HepG2 (cell line): ENCODE data around the gene VGLL4. TPM values are rescaled to one million over a fixed set of nuclear protein-coding genes. Genes with fewer than 3 reads are reported as not detected.
"Not testable (repeated sequence)": the region's sequence is repeated elsewhere in the genome, so short reads cannot be mapped to it uniquely, and the experiment has no call there.

Source experiments
- ATAC-seq: fragments of 200-7000 bp; cut with Tn5 transposase; 3 replicates; pipeline ENCODE4 v1.9.1; 2020; ENCODE audit warnings: mild to moderate bottlenecking, moderate library complexity
- BruUV-seq: library from RNA; stranded (reverse); fragments of 400-500 nt; replicated peaks from 2 replicates; lab custom pipeline; 2021; lab: Mats Ljungman, UMichigan
- CTCF ChIA-PET: fragments of 300-600 bp; formaldehyde crosslinking; extraction: SDS; loops from one replicate; lab custom pipeline; 2021; ENCODE audit warnings: low total read pairs, inconsistent platforms, low intra/inter-chr PET ratio; lab: Yijun Ruan, JAX
- POLR2A ChIA-PET: fragments of 350-600 bp; sonication (Branson Sonifier 250); formaldehyde crosslinking; loops from one replicate; lab custom pipeline; 2020; ENCODE audit warnings: antibody characterized with exemption, inconsistent platforms; lab: Yijun Ruan, JAX
- DNase-seq: peaks from one replicate; pipeline ENCODE4 v3.0.0-alpha.2; 2015; ENCODE audit warnings: low spot score
- FAIRE-seq: peaks from 3 replicates; lab custom pipeline; 2011; peaks lifted over from hg19 to GRCh38; lab: Jason Lieb, UNC
- H2AFZ ChIP-seq: one replicate; pipeline ENCODE4 v1.6.1; 2011; ENCODE audit warnings: low read length, inconsistent platforms
- H3K27ac ChIP-seq: fragments of 300-600 bp; 3 replicates; pipeline ENCODE4 v1.8.0; 2011; ENCODE audit warnings: mixed run types, mild to moderate bottlenecking, mixed read lengths, low read length, inconsistent platforms; ENCODE audit not compliant: insufficient read depth; ENCODE audit errors: extremely low read length
- H3K27me3 ChIP-seq, 2 experiments: fragments of 200-600 bp in 1 of 2; 2 replicates in 1 of 2; 3 replicates in 1 of 2; pipeline versions ENCODE4 v1.6.0 to v1.8.0; 2011; ENCODE audit warnings: low read length in 2 of 2, mild to moderate bottlenecking in 2 of 2, moderate library complexity in 2 of 2, inconsistent platforms in 1 of 2; ENCODE audit not compliant: insufficient read depth in 2 of 2, control insufficient read depth in 1 of 2
- H3K36me3 ChIP-seq, 2 experiments: fragments of 200-600 bp in 1 of 2; replicated peaks in 1 of 2; 2 replicates in 1 of 2; 3 replicates in 1 of 2; pipeline versions ENCODE4 v1.5.1 to v1.8.0; 2011; ENCODE audit warnings: low read length in 2 of 2, inconsistent platforms in 1 of 2; ENCODE audit not compliant: insufficient read depth in 2 of 2, control insufficient read depth in 1 of 2
- H3K4me1 ChIP-seq: 2 replicates; pipeline ENCODE4 v1.5.1; 2012; ENCODE audit warnings: low read length, inconsistent platforms; ENCODE audit not compliant: insufficient read depth
- H3K4me2 ChIP-seq: 2 replicates; pipeline ENCODE4 v1.6.0; 2011; ENCODE audit warnings: low read depth, low read length, inconsistent platforms
- H3K4me3 ChIP-seq, 3 experiments: fragments of 200-600 bp in 1 of 3; sonication (generic), shearing (Covaris generic) in 1 of 3; replicated peaks in 1 of 3; 2 replicates each; pipeline ENCODE4 v1.5.1; 2011 to 2016; ENCODE audit warnings: low read length in 3 of 3, inconsistent platforms in 2 of 3, low read depth in 2 of 3, mild to moderate bottlenecking in 2 of 3, control low read depth in 1 of 3, mixed read lengths in 1 of 3; ENCODE audit not compliant: insufficient read depth in 1 of 3
- H3K79me2 ChIP-seq: one replicate; pipeline ENCODE4 v1.6.1; 2011; ENCODE audit warnings: low read length, inconsistent platforms; ENCODE audit not compliant: insufficient read depth
- H3K9ac ChIP-seq: 2 replicates; pipeline ENCODE4 v1.6.0; 2011; ENCODE audit warnings: mild to moderate bottlenecking, low read depth, low read length, inconsistent platforms; ENCODE audit not compliant: insufficient read depth
- H3K9me3 ChIP-seq: 2 replicates; pipeline ENCODE4 v1.5.1; 2012; ENCODE audit warnings: mild to moderate bottlenecking, low read length
- H4K20me1 ChIP-seq: 2 replicates; pipeline ENCODE4 v1.6.0; 2011; ENCODE audit warnings: inconsistent platforms, mild to moderate bottlenecking, low read length, moderate library complexity; ENCODE audit not compliant: insufficient read depth
- ATF3 ChIP-seq: sonication (generic); formaldehyde crosslinking; IDR thresholded peaks from 2 replicates; pipeline ENCODE4 v1.4.0; 2020; ENCODE audit warnings: missing genetic modification reagents
- DMAP1 ChIP-seq: IDR thresholded peaks from 2 replicates; pipeline ENCODE4 v1.6.1; 2016
- FOXA3 ChIP-seq: IDR thresholded peaks from 2 replicates; pipeline ENCODE4 v1.6.1; 2016; ENCODE audit warnings: missing genetic modification reagents, missing compliant biosample characterization
- KLF11 ChIP-seq: IDR thresholded peaks from 2 replicates; pipeline ENCODE4 v1.6.1; 2016; ENCODE audit warnings: missing compliant biosample characterization
- RCOR2 ChIP-seq: IDR thresholded peaks from 2 replicates; pipeline ENCODE4 v1.6.1; 2016; ENCODE audit warnings: missing biosample characterization, missing genetic modification reagents
- RFX1 ChIP-seq: fragments of 450-650 bp; IDR thresholded peaks from 2 replicates; pipeline ENCODE4 v1.6.1; 2017
- STAT5B ChIP-seq: sonication (generic); formaldehyde crosslinking; IDR thresholded peaks from 2 replicates; pipeline ENCODE4 v1.4.0; 2020; ENCODE audit warnings: missing genetic modification reagents
- THAP11 ChIP-seq: IDR thresholded peaks from 2 replicates; pipeline ENCODE4 v1.6.1; 2016; ENCODE audit warnings: missing biosample characterization, missing genetic modification reagents
- USF2 ChIP-seq, 2 experiments: sonication (generic) in 1 of 2; formaldehyde crosslinking in 1 of 2; IDR thresholded peaks; 2 replicates each; pipeline versions ENCODE4 v1.5.1 to v1.6.1; 2011 to 2020; ENCODE audit warnings: borderline replicate concordance in 1 of 2, low read depth in 1 of 2, low read length in 1 of 2, mild to moderate bottlenecking in 1 of 2, missing genetic modification reagents in 1 of 2, moderate library complexity in 1 of 2
- ZBTB26 ChIP-seq: IDR thresholded peaks from 2 replicates; pipeline ENCODE4 v1.6.1; 2016; ENCODE audit warnings: missing compliant biosample characterization, missing genetic modification reagents, borderline replicate concordance
- ZNF703 ChIP-seq: sonication (generic); formaldehyde crosslinking; IDR thresholded peaks from 2 replicates; pipeline ENCODE4 v1.5.1; 2020; ENCODE audit warnings: missing genetic modification reagents, mild to moderate bottlenecking, moderate library complexity, borderline replicate concordance
- ZSCAN5A ChIP-seq: sonication (generic); formaldehyde crosslinking; IDR thresholded peaks from 2 replicates; pipeline ENCODE4 v1.8.0; 2022; ENCODE audit warnings: mild to moderate bottlenecking, missing genetic modification reagents, borderline replicate concordance
- WGBS: methylation state at CpG from one replicate; pipeline ENCODE4 v1.1.6; 2017; ENCODE audit warnings: low lambda C conversion rate; 5-methylcytosine and 5-hydroxymethylcytosine counted together
- in situ Hi-C: cut with HindIII; loops from 2 replicates; pipeline ENCODE4 v1.10.0; 2017; ENCODE audit warnings: low pct_unique_long_range_greater_than_20kb; ENCODE audit not compliant: extremely low pct_ligation_motif_present
- intact Hi-C: fragments of 100-400 bp; cut with micrococcal nuclease; formaldehyde crosslinking; loops from one replicate; pipeline ENCODE4 v1.10.0; 2022; ENCODE audit not compliant: unreplicated experiment
- polyA plus RNA-seq, 8 experiments: library from polyadenylated mRNA; depleted of rRNA in 3 of 8; stranded (reverse) in 7 of 8; unstranded in 1 of 8; fragments of >200 nt; fragmentation: Illumina TruSeq in 4 of 8; extraction: Trizol in 4 of 8; gene quantifications; 2 replicates each; pipeline versions ENCODE4 v1.2.1 to v1.2.3, GENCODE V29; 2011 to 2016; ENCODE audit warnings: low read depth in 4 of 8, missing spikeins in 1 of 8, mixed read lengths in 1 of 8; ENCODE audit not compliant: insufficient read depth in 1 of 8
- total RNA-seq, 5 experiments: library from RNA; depleted of rRNA; stranded (reverse); fragments of >200 nt; fragmentation: Illumina TruSeq; extraction: Trizol; gene quantifications; 2 replicates each; pipeline ENCODE4 v1.2.3, GENCODE V29; 2016; ENCODE audit warnings: low read depth in 1 of 5
- TF ChIP-seq, protein P1 (sequence below): sonication (generic); formaldehyde crosslinking; IDR thresholded peaks from 2 replicates; pipeline ENCODE4 v1.4.0; 2020; ENCODE audit warnings: mild to moderate bottlenecking, low read depth, missing genetic modification reagents

The VGLL4 gene
- total and polyA plus RNA-seq, 2 of the 13 experiments (the other 11 are each of a cell fraction or from before 2014, with no cell fraction given): 23.2 to 39.0 TPM

GRCh38 chr3:11684980-11685379 lies 41.3 kb upstream of the VGLL4 start:
- H3K9ac ChIP-seq, H3K79me2 ChIP-seq, H3K27ac ChIP-seq, H3K9me3 ChIP-seq, BruUV-seq, CTCF ChIA-PET, H3K27me3 ChIP-seq, H4K20me1 ChIP-seq, H3K36me3 ChIP-seq, H3K4me2 ChIP-seq, H3K4me1 ChIP-seq, FAIRE-seq, H2AFZ ChIP-seq, H3K4me3 ChIP-seq, ATAC-seq, intact Hi-C loops, in situ Hi-C loops, POLR2A ChIA-PET, DNase-seq: not testable (repeated sequence)
- WGBS: over 99% methylated on average over 6 of the region's 6 CpGs

GRCh38 chr3:11680509-11680908 lies 36.8 kb upstream of the VGLL4 start:
- no TSS peak for BruUV-seq
- H3K4me1 ChIP-seq: peaks cover 5% of the 10 kb centered on the region; the same call in 1 of the 2 replicates
- ChIA-PET CTCF (no interaction called here), POLR2A (no interaction called here)
- intact Hi-C loops (no loop called here), in situ Hi-C loops (no loop called here)
- no peaks in the 10 kb centered on the region; a peak in 1 of 5 replicates for H3K27me3 ChIP-seq
- H2AFZ ChIP-seq: no peak overlapping the region
- H3K4me2 ChIP-seq: no peak overlapping the region
- ATAC-seq (no peak), FAIRE-seq (no peak), DNase-seq (no peak)
- WGBS: 93% methylated on average over 14 of the region's 14 CpGs
- no peaks in the 10 kb centered on the region for H3K79me2 ChIP-seq
- no peak overlapping the region for H3K9ac ChIP-seq
- H3K4me3 ChIP-seq: no peak overlapping the region
- no peaks in the 10 kb centered on the region; a peak in 1 of 5 replicates for H3K36me3 ChIP-seq
- no peaks in the 10 kb centered on the region for H4K20me1 ChIP-seq
- no peaks in the 10 kb centered on the region for H3K9me3 ChIP-seq
- H3K27ac ChIP-seq: no peak overlapping the region
- TF ChIP-seq RCOR2 (CRISPR knock-in tag) (no peak), ZSCAN5A (CRISPR knock-in tag) (no peak), ATF3 (CRISPR knock-in tag) (no peak), USF2 (IDR thresholded peaks at IDR 0.05; ENCODE audit: low read depth, low read length) (no peak), USF2 (CRISPR knock-in tag; IDR thresholded peaks at IDR 0.05; ENCODE audit: borderline replicate concordance) (no peak), ZNF703 (CRISPR knock-in tag) (no peak), THAP11 (CRISPR knock-in tag) (no peak), RFX1 (no peak), DMAP1 (CRISPR knock-in tag) (no peak), ZBTB26 (CRISPR knock-in tag) (no peak), STAT5B (CRISPR knock-in tag) (no peak), FOXA3 (CRISPR knock-in tag) (no peak), KLF11 (CRISPR knock-in tag) (no peak)
- TF ChIP-seq, protein P1, sequence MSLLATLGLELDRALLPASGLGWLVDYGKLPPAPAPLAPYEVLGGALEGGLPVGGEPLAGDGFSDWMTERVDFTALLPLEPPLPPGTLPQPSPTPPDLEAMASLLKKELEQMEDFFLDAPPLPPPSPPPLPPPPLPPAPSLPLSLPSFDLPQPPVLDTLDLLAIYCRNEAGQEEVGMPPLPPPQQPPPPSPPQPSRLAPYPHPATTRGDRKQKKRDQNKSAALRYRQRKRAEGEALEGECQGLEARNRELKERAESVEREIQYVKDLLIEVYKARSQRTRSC (CRISPR knock-in tag): no peak
